HFF-Myc (cell line): ENCODE results near the gene RAB11FIP3.
"Not testable (repeated sequence)": the region's sequence is repeated elsewhere in the genome, so short reads cannot be mapped to it uniquely, and the experiment has no call there.

Source experiments
- DNase-seq: peaks from one replicate; pipeline ENCODE4 v3.0.0-alpha.2; 2011; ENCODE audit warnings: low read depth; ENCODE audit errors: extremely low read depth
- H3K4me3 ChIP-seq: replicated peaks from 2 replicates; pipeline ENCODE4 v1.5.1; 2011; ENCODE audit warnings: low read depth, mild to moderate bottlenecking, control low read depth, low read length
- TF ChIP-seq, protein P1 (sequence below): IDR thresholded peaks from 2 replicates; pipeline ENCODE4 v1.5.1; 2012; ENCODE audit warnings: mild to moderate bottlenecking, low read depth, low read length, control low read depth; ENCODE audit errors: missing control alignments

The RAB11FIP3 gene, protein sequence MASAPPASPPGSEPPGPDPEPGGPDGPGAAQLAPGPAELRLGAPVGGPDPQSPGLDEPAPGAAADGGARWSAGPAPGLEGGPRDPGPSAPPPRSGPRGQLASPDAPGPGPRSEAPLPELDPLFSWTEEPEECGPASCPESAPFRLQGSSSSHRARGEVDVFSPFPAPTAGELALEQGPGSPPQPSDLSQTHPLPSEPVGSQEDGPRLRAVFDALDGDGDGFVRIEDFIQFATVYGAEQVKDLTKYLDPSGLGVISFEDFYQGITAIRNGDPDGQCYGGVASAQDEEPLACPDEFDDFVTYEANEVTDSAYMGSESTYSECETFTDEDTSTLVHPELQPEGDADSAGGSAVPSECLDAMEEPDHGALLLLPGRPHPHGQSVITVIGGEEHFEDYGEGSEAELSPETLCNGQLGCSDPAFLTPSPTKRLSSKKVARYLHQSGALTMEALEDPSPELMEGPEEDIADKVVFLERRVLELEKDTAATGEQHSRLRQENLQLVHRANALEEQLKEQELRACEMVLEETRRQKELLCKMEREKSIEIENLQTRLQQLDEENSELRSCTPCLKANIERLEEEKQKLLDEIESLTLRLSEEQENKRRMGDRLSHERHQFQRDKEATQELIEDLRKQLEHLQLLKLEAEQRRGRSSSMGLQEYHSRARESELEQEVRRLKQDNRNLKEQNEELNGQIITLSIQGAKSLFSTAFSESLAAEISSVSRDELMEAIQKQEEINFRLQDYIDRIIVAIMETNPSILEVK

DNA sequence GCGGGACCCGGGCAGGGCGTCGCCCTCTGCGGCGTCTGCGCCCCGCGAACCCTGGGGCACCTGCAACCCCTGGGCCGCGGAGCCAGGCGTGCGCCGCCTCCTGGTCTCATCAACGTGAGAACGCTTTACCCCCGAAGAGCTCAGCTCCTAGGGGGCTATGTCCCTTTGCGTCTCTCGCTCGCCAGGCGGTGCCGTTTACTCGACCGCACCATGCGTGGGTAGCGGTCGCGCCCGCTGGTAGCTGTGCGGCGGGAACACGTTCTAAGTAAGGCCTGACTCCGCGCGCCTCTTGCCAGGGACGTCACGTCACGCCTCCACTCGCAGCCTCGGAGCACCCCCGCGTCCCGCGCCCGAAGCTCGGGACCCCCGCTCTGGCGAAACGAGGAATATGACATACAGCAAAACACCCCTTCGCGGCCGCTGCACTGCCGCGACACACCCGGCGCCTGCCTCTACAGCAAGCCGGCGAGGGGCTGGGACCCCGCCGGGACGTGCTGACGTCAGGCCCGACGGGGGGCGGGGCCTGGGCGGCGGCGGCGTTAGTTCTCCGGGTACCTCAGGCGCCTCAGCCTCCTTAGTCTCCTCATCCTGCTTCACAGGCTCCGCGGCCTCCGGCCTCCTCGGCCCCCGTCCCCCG is at the start of gene RAB11FIP3:
Gene RAB11FIP3, plus strand, starts transcription at position 568 of the 637 bp plus-strand sequence. CDS start 358 bp downstream, outside the sequence.
- no peak for DNase-seq
- TF ChIP-seq, protein P1, sequence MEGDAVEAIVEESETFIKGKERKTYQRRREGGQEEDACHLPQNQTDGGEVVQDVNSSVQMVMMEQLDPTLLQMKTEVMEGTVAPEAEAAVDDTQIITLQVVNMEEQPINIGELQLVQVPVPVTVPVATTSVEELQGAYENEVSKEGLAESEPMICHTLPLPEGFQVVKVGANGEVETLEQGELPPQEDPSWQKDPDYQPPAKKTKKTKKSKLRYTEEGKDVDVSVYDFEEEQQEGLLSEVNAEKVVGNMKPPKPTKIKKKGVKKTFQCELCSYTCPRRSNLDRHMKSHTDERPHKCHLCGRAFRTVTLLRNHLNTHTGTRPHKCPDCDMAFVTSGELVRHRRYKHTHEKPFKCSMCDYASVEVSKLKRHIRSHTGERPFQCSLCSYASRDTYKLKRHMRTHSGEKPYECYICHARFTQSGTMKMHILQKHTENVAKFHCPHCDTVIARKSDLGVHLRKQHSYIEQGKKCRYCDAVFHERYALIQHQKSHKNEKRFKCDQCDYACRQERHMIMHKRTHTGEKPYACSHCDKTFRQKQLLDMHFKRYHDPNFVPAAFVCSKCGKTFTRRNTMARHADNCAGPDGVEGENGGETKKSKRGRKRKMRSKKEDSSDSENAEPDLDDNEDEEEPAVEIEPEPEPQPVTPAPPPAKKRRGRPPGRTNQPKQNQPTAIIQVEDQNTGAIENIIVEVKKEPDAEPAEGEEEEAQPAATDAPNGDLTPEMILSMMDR, result peak; percentile 8

DNA sequence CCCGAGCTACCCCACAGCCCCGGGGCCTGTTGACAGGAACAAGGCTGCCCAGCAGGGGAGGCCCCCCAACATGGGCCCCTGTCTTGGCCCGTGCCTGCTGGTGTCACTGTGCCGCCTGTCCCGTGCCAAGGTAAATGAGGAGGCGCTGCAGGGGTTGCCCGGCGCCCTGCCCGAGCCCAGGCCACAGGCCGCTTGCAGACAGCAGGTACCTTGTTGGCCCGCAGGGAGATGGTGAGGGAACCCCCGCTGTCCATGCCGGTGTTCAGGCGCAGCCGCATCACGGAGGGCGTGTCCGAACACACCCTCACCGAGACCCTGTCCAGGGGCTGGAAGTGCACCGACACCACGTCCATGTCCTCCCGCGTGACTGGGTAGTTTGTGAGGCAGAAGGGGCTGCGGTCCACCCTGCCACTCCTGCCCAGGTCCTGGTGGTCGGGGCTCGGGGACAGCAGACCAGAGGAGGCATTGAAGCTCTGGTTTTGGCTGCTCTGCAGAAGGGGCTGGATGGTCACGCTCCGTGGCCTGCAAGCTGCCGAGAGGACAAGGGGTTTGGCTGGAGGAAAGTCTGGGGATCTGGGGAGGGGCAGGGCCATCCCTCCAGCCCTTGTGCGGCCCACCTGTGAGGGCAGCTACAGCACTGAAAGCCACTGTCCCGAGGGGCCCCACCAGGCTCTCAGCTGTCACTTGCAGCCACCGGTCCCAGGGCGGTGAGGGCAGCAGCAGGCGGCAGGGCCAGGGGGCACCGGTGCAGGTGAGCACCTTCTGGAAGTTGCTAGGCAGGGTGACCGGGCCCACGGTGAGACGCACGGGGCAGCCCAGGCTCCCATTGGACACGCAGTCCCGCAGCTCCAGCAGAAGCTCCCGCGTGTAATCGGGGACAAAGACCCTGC is 49.3 kb upstream of the RAB11FIP3 start:
- TF ChIP-seq, protein P1, result no peak
- H3K4me3 ChIP-seq, result no peak overlapping the region
- no peak for DNase-seq

More for the DNA sequence above, at the start of gene RAB11FIP3:
- H3K4me3 ChIP-seq, result peak within 1 kb of the TSS; percentile 65

DNA sequence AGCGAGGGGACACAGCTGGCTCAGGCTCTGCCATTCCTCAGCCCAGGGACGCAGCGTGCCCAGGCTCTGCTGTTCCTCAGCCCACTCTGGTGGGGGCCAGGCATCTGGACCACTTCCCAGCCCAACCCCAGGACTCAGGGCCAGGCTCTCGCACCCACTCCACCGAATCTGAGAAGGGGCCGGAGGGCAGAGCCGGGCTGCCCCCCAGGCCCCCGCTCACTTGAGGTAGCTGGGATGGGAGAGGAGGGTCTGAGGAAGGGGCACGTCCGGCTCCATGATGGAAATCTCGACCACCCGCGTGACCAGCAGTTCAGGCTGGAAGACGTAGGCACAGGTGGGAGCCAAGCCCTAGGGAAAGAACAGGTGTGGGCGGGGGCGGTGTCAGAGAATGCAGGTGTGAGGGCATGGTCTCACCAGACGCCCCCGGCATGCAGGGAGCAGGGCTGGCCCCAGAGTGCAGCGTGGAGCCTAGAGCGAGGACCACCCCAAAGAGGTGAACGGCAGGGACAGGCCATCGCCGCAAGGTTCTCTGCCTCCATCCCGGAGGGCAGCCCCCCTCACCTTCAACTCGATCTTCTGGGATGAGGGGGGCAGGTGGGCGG is 48.5 kb upstream of the RAB11FIP3 start:
- TF ChIP-seq, protein P1, result no peak
- no peak for DNase-seq
- no peak overlapping the region for H3K4me3 ChIP-seq

DNA sequence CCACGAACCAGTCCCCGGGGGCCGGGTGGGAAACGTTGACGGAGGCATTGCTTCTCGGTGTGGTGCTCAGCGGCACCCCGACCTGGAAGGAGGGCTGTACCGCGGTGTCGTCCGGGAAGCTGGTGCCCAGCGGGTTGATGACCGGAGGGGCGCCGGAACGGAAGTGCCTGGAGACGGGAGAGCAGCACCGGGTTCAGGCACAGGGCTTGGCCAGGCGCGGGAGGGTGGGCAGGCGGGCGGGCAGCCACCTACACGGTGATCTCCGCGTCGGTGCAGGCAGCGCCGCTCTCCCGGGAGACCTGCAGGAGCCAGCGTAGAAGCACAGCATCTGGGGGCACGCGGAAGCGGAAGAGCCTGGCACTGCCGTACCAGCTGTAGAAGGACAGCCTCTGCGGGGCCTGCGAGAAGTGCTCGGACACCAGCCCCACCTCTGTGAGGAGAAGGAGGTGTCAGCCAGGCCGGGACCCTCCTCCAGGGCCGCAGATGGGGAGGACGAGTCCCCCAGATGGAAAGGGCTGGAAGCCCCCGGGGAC is 48.0 kb upstream of the RAB11FIP3 start:
- no peak for DNase-seq
- no peak overlapping the region for H3K4me3 ChIP-seq
- TF ChIP-seq, protein P1, result no peak

DNA sequence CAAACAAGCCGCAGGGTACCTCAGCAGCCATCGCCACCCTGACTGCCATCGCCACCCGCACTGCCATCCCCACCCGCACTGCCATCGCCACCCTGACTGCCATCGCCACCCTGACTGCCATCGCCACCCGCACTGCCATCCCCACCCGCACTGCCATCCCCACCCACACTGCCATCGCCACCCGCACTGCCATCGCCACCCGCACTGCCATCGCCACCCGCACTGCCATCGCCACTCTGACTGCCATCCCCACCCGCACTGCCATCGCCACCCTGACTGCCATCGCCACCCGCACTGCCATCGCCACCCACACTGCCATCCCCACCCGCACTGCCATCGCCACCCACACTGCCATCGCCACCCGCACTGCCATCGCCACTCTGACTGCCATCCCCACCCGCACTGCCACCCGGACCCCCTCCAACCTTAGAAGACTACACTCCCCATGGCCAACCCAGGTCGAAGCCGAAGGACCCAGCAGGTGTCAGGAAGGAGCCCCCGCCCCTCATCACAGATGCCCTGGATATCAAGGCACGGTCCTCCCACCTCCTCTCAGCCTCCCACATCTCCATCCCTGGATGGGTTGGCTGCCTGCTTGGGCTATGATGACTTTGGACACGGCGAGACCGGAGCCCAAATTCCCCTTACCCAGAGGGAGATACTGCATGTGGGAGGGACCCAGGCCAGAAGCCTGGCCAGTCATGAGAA is 47.2 kb upstream of the RAB11FIP3 start:
- not testable (repeated sequence) for H3K4me3 ChIP-seq, DNase-seq

DNA sequence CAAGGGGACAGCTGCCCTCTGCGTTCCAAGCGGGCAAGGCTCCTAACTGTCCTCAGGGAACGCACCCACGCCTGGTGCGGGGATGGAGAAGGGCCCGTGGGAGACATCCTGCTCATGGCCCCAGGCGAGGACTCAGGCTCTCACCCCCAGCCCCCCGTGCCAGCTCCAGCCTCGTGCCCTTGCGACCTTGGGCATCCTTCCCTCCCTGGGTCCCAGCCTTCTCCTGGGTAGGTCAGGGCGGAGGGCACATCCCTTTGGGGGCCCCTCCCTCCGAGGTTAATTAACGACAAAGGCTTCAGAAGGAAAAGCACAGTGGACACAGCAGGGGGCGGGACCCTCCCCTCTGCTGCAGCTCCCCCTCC is 46.6 kb upstream of the RAB11FIP3 start:
- no peak for DNase-seq
- no peak overlapping the region for H3K4me3 ChIP-seq
- TF ChIP-seq, protein P1, result no peak
